Activated CD8-positive, alpha-beta memory T cell treated with anti-CD3 and anti-CD28 coated beads for 48 hours (primary cell): ENCODE measurements around the gene RIC8A.

Source experiments
- DNase-seq, 3 experiments: peaks; one replicate each; pipeline ENCODE4 v3.0.0-alpha.2; 2020; ENCODE audit warnings: low read depth in 2 of 3, low spot score in 2 of 3

RIC8A gene

DNA sequence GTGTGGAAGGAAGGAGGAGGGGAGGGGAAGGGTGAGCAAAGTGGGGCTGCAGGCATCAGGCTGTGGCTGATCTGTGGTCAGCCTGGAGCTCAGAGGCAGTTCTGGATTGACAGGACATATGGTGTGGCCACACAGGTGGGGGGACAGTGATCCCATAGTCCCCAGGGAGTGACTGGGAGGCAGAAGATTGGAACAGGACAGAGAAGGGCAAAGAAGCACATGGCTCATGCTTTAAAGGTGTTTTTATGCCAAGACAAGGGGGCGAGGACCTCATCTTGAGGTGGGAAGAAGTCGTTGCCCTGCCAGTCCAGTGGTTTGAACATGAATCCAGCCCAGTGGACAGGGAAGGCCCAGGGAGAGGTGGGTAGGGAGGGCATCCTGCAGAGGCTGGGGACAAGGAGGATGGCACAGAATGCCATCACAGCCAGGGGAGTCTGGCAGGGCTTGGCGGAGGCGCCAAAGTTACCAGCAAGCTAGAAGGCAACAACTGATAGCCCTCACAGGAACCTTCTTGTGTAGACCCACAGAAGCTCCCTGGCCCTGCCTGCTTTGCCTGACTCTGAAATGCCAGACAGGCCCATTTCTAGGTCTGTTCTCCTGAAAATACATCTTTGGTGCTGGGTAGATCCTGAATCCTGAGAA, 3.4 kb upstream of the RIC8A start:
- DNase-seq = no peak

DNA sequence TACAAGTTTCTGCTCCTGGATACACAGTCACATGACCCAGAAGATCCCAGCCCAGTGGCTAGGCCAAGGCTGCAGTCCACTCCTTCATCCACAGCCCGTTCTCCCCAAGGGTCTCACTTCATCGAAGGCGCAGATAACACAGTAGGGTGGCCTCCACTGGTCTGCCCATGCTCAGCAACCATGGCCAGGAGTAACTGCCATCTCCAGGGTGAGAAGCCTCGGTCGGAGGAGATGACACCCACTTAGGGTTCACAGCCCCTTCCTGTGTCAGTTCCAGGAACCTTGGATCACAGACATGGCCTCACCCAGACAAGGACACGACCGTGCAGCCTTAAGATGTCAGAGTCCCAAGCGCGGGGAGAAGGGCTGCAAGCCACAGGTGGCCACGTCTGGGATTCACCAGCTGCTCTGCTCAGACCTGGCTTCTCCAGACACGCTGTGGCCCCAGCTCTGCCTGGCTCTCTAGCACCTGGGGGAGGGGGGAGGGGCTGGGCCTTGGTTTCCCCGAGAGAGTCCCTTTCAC, 2.9 kb upstream of the RIC8A start:
- DNase-seq = no peak

DNA sequence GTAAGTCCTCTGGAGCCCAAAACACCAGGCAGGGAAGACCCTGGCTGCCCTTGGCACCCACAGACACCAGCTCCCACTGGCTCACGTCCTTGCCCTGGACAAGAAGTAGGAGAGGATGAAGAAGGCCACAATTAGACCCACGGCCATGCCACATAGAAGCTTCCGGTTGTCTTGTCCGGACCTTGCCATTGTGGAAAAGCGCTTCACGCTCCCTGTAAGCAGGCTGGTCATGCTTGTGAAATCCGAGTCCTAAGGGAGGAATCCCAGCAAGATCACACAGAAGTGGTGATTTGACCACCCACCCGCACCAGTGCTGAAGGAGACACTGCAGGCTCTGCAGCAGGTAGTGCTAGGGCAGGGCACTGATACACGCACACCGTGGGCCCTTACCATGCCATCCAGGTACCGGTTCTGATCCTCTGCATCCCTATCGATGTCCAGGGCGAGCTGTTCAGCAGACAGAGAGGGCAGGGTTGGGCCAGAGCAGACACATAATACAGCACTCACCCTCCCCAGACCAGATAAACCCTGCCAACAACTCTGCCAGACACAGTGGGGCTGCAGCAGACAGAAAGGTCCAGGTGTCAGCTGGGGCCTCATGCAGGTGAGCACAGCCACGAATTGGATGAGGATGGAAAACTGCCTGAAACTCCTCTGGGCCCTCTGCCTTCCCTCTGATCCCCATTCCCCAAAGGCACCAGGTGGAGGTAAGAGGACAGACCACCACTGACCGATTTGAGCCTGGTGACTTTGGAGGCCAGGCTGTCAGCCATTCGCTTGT, 2.1 kb upstream of the RIC8A start:
- no peak for DNase-seq

DNA sequence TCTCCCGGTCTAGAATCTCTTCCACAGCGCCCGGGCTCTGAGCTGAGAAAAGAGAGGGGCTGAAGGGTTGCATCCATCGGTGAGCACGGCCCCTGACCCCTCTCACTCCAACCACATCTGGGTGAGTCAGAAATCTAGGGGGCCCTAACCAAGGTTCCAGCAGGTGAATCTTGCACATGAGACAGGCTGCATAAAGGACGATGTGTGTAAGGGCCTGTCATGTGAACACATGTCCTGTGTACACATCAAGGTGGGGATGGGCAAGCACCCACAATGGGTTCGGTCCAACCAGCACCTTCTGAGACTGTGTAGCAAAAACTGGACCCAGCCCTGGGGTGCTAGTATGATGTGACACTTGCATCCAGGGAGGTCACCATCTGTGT, 1.5 kb upstream of the RIC8A start:
- no peak for DNase-seq

DNA sequence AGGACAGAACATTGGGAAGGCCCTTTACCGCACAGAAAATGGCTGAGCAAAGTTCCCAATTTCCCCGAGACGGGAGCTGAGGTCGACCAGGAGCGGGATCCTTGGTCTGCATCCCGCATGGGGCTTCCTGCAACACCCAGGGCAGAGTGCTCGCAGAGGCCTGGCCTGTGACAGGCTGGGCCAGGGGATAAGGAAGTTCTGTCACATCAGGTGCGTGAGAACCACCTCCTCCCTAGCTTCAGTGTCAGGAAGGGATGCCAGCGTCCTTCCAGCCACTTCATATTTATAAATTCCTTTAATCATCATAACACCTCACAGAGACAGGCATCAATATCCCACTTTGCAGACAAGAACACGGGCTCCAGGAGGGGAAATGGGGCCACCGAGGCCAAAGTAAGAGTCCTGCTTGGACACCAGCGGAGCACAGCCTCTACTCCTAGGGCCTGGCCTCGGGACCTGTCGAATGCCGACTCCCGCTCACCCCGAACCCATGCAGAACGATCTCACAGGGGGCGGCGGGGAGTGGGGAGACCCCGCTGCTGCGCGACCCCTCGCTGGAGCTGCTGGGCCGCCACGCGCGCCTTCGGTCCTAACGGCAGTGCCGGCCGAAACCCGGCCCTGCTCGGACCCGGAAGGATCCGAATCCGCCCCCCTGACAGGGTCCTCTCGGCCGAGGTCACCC, 841 bp upstream of the RIC8A start:
- no peak for DNase-seq

DNA sequence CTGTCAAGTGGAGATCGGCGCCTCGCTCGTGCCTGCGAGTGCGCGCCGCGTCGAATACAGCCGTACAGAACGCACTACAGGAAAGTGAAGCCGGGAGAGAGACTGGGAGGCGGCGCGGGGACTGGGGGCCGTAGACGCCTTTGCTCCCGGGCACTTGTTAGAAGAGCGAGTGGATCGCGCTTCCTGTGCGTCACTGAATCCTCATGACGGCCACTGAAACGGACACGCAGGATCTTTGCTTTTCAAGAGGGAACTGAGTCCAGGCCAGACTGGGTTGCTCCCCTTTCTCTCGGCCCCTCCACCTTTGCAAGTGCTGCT, 314 bp downstream of the RIC8A start:
- no peak for DNase-seq

DNA sequence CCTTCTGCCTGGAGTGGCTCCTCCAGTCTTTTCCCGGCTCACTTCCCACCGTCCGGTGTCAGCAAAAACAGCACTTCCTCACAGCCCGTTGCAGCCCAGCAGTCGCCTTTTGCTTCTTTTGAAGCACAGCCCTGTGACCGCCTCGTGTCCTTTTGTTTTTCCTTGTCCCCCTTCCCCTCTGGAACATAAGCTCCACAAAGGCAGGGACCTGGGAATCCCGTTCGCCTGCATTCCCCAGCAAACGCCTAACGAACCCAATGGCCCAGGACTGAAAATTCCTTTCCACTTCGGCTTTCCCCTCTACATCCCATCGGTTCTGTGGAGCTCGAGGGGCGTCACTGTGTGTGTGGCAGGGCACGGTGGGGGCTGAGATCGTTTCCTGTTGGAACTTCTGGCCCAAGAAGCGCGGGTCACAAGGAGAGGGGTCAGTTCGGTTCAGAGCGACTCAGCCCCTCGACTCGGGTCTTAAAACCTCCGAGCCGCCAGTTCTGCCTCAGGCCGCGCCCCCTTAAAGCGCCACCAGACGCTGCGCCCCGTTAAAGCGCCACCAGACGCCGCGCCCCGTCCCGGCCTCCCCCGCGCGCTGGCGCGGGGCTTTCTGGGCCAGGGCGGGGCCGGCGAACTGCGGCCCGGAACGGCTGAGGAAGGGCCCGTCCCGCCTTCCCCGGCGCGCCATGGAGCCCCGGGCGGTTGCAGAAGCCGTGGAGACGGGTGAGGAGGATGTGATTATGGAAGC, 841 bp downstream of the RIC8A start:
- DNase-seq = peak; percentile 50 to 67 (median 63)

DNA sequence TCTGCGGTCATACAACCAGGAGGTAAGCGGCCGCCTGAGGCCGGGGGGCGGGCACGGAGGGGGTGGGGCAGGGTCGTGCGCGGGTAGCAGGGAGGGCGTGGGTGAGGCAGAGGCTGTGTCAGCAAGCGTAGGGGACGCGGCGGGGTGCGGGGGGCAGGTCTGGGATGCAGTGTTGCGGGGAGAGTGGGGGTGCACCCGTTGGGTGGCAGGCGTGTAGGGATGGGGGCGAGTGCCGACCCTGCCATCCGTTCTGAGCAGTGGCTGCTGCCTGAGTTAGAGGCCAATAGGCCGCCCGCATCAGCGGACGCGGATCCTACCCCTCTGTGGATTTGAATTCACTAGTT, 1.4 kb downstream of the RIC8A start:
- DNase-seq = no peak

DNA sequence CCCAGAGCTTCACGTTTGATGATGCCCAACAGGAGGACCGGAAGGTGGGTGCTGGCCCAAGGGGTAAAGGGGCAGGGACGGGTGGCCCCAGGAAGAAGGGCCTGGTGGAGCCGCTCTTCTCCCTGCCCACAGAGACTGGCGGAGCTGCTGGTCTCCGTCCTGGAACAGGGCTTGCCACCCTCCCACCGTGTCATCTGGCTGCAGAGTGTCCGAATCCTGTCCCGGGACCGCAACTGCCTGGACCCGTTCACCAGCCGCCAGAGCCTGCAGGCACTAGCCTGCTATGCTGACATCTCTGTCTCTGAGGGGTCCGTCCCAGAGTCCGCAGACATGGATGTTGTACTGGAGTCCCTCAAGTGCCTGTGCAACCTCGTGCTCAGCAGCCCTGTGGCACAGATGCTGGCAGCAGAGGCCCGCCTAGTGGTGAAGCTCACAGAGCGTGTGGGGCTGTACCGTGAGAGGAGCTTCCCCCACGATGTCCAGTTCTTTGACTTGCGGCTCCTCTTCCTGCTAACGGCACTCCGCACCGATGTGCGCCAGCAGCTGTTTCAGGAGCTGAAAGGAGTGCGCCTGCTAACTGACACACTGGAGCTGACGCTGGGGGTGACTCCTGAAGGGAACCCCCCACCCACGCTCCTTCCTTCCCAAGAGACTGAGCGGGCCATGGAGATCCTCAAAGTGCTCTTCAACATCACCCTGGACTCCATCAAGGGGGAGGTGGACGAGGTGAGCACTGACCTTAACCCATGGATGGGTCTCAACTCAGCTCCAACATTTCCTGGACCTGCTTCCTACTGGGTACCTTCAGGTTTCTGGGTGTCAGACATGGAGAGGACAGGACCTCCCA, 2.0 kb downstream of the RIC8A start:
- DNase-seq = no peak

DNA sequence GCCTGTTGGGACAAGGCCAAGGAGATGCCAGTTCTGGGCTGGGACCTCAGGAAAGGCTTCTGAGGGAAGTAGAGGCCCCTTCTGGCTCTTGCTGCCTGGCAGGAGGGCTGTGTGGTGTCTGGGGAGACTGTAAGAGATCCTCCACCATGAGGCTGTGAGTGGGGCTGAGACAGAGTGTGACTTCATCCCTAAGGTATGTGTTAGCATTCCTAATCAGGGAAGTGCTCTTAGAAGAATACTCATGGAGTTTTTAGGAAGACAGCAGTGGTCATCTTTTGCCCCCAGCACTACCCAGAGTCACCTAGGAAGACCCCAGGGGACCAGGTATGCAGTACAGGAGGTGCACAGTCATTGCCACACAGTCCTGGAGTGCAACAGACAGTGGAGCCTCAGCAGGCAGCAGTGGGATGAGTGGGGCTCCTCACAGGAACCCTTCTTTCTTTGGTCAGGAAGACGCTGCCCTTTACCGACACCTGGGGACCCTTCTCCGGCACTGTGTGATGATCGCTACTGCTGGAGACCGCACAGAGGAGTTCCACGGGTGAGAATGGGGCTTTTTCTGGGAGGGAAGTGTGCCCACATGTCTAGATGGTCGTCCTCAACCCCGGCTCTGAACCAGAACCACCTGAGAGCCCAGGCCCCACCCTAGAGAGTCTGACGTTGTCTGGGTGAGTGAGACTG, 2.8 kb downstream of the RIC8A start:
- DNase-seq = no peak

DNA sequence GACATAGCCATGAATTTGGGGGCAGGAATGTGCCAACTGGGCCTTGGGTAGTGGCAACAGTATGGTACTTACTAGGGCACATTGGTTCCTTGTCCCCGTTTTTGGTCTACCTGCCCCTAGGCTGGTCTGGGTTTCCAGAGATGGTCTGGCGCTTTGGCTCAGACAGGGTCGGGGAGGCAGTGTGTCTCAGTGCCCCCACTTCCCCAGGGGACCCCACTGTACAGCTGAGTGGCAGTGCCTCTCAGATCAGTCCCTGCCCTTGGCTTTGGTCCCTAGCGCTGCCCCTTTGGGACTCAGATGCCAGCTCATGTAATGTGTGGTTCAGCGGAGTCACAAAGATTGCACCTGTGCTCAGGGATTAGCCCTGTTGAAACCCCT, 3.3 kb downstream of the RIC8A start:
- no peak for DNase-seq

DNA sequence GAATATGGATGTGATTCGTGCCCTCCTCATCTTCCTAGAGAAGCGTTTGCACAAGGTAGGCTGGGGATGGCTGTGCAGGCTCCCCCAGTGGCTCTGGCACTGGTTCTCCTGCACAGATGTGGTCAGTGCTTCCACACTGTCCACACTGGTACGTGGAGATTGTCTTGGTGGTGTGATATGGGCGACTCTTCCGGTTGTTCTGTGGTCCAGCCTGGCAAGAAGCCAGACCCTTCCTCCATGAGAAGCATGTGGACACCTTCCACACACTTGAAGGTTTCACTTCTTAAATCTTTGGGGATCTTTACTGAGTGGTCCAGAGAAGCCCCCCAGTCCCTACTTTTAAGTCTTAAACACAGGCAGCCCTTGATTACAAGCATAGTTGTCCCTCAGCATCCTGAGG, 3.8 kb downstream of the RIC8A start:
- DNase-seq = no peak

DNA sequence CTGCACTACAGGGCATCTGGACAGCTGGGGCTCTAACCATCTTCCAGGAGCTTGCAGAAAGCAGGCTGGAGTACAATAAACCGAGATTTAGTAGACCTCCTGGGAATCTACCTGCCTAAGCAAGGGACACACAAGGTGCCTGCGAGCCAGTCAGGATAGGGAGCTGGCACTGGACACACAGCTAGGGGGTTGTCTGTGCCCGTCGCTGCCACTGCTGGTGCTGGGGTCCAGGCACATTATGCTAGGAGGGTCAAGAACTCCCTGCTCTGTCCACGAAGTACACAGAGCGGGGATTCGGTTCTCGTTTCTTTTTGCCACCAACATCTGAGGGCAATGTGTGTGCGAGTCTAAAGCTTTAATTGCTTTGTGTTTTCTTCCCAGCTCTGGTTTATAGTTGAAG, 4.2 kb downstream of the RIC8A start:
- DNase-seq = no peak

DNA sequence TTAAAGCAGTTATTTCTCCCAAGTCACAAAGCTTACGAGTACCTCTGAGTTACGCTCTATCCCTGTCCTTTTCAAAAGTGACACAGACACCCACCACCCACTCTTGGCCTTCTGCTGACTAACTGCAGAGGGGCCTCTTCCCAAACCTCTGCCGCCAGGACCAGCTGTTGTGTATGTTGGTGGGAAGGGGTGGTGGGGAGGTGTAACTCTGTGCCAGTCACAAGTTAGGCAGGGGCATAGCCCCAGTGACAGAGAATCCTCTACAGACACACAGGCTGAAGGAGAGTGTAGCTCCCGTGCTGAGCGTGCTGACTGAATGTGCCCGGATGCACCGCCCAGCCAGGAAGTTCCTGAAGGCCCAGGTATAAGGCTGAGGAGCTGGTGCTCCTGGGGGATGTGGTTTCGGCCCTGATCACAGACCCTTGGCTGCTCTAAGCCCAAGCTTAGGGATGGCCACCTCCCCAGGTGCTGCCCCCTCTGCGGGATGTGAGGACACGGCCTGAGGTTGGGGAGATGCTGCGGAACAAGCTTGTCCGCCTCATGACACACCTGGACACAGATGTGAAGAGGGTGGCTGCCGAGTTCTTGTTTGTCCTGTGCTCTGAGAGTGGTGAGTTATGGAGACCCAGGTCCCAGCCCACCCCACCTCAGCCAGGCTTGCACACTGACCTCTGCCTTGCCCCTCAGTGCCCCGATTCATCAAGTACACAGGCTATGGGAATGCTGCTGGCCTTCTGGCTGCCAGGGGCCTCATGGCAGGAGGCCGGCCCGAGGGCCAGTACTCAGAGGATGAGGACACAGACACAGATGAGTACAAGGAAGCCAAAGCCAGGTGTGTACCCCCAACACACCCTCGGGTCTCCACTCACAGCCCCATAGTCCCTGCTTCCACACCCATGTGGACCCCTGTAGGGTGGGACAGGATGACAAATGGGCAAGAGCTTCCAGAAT, 4.9 kb downstream of the RIC8A start:
- DNase-seq = no peak

DNA sequence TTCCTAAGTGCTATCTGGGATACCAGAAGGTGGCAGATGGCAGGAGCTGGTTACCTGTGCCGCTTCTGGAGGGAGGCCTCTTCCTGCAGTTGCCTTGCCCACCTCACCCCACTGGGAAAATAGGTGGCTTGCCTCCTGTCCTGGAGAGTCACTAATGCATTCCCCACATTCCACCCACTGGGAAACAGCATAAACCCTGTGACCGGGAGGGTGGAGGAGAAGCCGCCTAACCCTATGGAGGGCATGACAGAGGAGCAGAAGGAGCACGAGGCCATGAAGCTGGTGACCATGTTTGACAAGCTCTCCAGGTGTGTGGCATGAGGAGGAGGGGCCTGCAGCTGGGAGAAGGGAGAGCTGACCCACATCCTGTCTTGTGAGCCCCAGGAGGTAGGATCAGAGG, 5.6 kb downstream of the RIC8A start:
- no peak for DNase-seq

DNA sequence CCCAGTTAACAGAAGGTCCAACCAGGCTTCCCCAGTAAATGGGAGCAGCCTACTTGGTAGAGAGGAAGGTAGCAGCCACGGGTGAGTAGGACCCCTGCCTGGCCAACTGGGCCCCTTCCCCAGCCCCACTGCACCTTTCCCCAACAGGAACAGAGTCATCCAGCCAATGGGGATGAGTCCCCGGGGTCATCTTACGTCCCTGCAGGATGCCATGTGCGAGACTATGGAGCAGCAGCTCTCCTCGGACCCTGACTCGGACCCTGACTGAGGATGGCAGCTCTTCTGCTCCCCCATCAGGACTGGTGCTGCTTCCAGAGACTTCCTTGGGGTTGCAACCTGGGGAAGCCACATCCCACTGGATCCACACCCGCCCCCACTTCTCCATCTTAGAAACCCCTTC, 6.6 kb downstream of the RIC8A start:
- no peak for DNase-seq

DNA sequence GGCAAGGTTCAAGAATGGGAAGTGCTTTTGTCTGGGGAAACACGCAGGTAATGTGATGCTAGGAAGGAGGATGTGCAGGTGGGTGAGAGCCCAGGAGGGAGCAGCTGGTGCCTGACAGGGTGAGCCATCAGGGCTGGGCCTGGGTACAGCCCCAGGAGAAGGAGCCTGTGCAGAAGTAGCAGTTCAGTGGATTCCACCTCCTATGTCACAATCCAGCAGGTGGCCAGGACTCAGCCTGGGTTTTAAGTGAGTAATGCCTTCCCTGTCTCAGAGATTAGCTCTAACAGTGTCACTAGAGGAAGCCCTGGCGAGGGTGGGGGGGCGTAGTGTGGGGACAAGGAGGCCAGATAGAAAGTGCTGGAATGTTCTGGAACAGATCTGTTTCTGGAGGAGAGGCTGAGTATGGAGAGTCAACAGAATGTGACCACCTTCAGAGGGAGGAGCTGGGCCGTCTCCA, 8.1 kb downstream of the RIC8A start:
- no peak for DNase-seq

DNA sequence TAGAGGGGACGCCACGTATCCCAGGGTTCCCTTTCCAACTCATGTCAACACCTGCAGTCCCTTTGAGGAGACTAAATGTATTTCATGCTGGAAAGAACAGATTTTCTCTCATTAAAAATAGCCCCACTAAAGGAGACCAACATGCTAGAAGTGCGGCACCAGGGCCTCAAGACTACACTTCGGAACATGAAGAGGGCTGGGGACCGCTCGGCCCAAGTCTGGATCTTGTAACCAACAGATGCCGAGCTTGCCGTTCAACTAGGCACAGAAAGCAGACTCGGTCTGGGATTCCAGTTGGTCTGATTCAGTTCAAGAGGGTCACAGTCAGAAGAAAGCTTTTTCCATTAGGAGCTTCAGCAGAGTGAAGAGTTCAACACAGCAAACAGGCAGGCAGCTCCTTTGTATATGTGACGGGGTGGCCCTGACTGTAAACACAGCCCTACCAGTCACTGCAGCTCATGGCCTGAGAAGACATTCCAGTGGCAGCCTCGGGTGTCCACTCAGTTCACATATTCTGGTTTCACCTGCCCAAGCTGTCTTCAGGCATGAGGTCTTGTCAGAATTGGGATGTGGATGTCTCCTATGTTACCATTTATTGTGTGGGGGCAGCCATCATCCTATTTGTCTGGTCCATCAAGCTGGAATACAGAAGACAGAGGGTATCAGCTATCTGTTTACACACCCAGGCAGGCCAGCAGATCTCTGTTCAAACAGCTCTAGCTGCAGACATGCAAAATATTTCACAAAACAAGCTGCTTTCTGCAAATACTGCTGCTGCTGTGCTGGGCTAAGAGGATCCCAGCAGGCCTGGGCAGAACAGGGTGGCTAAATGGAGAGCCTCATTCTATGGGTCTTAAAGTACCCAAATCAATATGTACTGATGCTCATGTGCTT, 8.8 kb downstream of the RIC8A start:
- no peak for DNase-seq
